ENCODE measurements around the gene CHMP4B.

DNA sequence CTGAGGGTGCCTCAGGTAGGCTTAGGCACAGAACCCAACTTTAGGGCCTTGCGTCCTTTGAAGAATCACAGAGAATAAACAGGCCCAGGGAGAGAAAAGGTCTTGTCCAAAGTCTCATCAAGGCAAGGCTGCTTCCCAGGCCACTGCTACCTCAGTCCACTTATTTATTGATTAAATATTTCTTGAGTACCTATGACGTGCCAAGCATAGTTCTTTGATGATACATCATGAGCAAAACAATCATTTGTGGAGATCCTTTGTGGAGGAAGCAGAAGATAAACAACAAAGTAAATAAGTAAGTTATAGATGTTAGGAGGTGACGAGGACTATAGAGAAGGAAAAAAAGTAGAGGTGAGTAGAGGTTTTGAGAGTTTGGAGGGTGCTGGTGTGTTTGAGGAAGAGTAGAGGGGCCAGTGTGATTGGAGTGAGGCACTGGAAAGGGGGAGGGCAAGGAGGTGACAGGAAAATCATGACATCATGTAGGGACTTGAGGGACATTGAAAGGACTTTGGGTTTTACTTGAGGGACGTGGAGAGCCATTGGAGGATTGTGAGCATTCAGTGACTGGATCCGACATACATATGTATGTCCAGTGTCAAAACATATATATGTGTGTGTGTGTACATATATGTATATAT, 14.1 kb upstream of the CHMP4B start:
- TF ChIP-seq, protein P1, sequence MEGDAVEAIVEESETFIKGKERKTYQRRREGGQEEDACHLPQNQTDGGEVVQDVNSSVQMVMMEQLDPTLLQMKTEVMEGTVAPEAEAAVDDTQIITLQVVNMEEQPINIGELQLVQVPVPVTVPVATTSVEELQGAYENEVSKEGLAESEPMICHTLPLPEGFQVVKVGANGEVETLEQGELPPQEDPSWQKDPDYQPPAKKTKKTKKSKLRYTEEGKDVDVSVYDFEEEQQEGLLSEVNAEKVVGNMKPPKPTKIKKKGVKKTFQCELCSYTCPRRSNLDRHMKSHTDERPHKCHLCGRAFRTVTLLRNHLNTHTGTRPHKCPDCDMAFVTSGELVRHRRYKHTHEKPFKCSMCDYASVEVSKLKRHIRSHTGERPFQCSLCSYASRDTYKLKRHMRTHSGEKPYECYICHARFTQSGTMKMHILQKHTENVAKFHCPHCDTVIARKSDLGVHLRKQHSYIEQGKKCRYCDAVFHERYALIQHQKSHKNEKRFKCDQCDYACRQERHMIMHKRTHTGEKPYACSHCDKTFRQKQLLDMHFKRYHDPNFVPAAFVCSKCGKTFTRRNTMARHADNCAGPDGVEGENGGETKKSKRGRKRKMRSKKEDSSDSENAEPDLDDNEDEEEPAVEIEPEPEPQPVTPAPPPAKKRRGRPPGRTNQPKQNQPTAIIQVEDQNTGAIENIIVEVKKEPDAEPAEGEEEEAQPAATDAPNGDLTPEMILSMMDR (IDR thresholded peaks at IDR 0.05; ENCODE audit: low read depth, low read length), result no peak
- TF ChIP-seq POLR2A (IDR thresholded peaks at IDR 0.05; ENCODE audit: extremely low read depth, insufficient read length), result no peak
